Peyer's patch (tissue), 4 donors: ENCODE data around the gene RPA3. TPM values are rescaled to one million over a fixed set of nuclear protein-coding genes. Genes with fewer than 3 reads are reported as not detected.

Experiments
- DNase-seq, 3 donors: peaks; one replicate each; pipeline ENCODE4 v3.0.0-alpha.2; 2017 to 2019
- H3K27ac ChIP-seq, 4 donors: fragments of 200-600 bp; sonication (generic); one replicate each; pipeline ENCODE4 v1.5.1; 2016 to 2019
- H3K27me3 ChIP-seq, 2 donors: fragments of 200-600 bp; sonication (generic); one replicate each; pipeline ENCODE4 v1.5.1; 2019
- H3K36me3 ChIP-seq, 3 donors: fragments of 200-600 bp; sonication (generic); one replicate each; pipeline ENCODE4 v1.5.1; 2016 to 2019
- H3K4me1 ChIP-seq, 4 donors: fragments of 200-600 bp; sonication (generic); one replicate each; pipeline ENCODE4 v1.5.1; 2016 to 2019
- H3K4me3 ChIP-seq, 4 donors: fragments of 200-600 bp; sonication (generic); 1 replicate in 3 of 4; 2 replicates in 1 of 4; pipeline ENCODE4 v1.5.1; 2016 to 2019; ENCODE audit warnings: mild to moderate bottlenecking in 1 of 4
- H3K9me3 ChIP-seq, 4 donors: fragments of 200-600 bp; sonication (generic); one replicate each; pipeline ENCODE4 v1.5.1; 2016 to 2019; ENCODE audit warnings: mild to moderate bottlenecking in 1 of 4
- POLR2A ChIP-seq, 2 donors: fragments of 450-650 bp; IDR thresholded peaks; one replicate each; pipeline ENCODE4 v1.5.1; 2017; ENCODE audit warnings: antibody characterized with exemption in 2 of 2, mild to moderate bottlenecking in 2 of 2, moderate library complexity in 2 of 2
- total RNA-seq, 4 donors: library from RNA; depleted of rRNA; stranded (reverse); fragments of >200 nt; gene quantifications; one replicate each; pipeline ENCODE4 v1.1.0, GENCODE V29; 2016
- TF ChIP-seq, protein P1 (sequence below), 6 experiments: fragments of 450-650 bp in 4 of 6; fragments of 200-600 bp in 2 of 6; sonication (generic) in 1 of 6; IDR thresholded peaks; one replicate each; pipeline ENCODE4 v1.5.1; 2017 to 2019; ENCODE audit warnings: antibody characterized with exemption in 6 of 6, mild to moderate bottlenecking in 3 of 6, moderate library complexity in 1 of 6

RPA3 gene
- total RNA-seq, 4 donors from 2014 or later = 11.3 to 23.6 (median 19.4) TPM

DNA sequence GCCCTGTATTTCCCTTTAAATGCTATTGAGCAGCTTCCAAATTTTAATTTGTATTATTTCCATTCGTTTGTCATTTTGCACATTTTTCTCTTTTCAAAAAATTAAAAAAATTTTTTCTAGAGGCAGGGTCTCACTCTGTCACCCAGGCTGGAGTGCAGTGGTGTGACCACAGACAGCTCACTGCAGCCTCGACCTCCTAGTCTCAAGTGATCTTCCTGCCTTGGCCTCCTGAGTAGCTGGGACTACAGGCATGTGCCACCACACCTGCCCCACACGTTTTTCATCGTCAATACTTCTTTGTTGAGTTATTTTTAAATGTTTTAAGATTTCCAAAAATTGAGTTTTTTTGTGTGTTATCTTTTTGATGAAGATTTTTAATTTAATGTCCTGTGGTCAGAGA, 4.7 kb downstream of the RPA3 start:
- no peak overlapping the region for H3K4me3 ChIP-seq

DNA sequence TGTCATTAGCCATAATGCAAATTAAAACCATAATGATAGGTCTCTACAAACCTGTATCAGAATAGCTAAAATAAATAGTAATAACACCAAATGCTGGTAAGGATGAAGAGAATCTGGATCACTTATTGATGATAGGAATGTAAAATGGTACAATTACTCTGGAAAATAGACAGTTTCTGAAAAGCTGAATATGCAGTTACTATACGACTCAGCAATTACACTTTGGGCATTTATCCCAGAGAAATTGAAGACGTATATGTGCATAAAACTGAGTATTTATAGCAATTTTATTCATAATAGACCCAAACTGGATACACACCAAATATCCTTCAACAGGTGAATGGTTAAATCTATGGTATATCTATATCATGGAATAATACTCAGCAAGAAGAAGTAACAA, 7.9 kb downstream of the RPA3 start:
- no peaks in the 10 kb centered on the region for H3K9me3 ChIP-seq
- no peak for DNase-seq
- no peaks in the 10 kb centered on the region for H3K4me1 ChIP-seq
- H3K27me3 ChIP-seq = no peaks in the 10 kb centered on the region
- H3K27ac ChIP-seq = no peak overlapping the region
- H3K4me3 ChIP-seq = no peak overlapping the region
- no peaks in the 10 kb centered on the region for H3K36me3 ChIP-seq
- TF ChIP-seq POLR2A (IDR thresholded peaks at IDR 0.05) = no peak
- TF ChIP-seq, protein P1, sequence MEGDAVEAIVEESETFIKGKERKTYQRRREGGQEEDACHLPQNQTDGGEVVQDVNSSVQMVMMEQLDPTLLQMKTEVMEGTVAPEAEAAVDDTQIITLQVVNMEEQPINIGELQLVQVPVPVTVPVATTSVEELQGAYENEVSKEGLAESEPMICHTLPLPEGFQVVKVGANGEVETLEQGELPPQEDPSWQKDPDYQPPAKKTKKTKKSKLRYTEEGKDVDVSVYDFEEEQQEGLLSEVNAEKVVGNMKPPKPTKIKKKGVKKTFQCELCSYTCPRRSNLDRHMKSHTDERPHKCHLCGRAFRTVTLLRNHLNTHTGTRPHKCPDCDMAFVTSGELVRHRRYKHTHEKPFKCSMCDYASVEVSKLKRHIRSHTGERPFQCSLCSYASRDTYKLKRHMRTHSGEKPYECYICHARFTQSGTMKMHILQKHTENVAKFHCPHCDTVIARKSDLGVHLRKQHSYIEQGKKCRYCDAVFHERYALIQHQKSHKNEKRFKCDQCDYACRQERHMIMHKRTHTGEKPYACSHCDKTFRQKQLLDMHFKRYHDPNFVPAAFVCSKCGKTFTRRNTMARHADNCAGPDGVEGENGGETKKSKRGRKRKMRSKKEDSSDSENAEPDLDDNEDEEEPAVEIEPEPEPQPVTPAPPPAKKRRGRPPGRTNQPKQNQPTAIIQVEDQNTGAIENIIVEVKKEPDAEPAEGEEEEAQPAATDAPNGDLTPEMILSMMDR (IDR thresholded peaks at IDR 0.05) = no peak

More for the DNA sequence above, 4.7 kb downstream of the RPA3 start:
- no peaks in the 10 kb centered on the region for H3K4me1 ChIP-seq
- H3K9me3 ChIP-seq = no peaks in the 10 kb centered on the region
- TF ChIP-seq, protein P1 (IDR thresholded peaks at IDR 0.05) = no peak
- no peak for TF ChIP-seq POLR2A (IDR thresholded peaks at IDR 0.05)
- DNase-seq = no peak
- no peak overlapping the region for H3K27ac ChIP-seq
- no peaks in the 10 kb centered on the region for H3K27me3 ChIP-seq
- H3K36me3 ChIP-seq = no peaks in the 10 kb centered on the region

DNA sequence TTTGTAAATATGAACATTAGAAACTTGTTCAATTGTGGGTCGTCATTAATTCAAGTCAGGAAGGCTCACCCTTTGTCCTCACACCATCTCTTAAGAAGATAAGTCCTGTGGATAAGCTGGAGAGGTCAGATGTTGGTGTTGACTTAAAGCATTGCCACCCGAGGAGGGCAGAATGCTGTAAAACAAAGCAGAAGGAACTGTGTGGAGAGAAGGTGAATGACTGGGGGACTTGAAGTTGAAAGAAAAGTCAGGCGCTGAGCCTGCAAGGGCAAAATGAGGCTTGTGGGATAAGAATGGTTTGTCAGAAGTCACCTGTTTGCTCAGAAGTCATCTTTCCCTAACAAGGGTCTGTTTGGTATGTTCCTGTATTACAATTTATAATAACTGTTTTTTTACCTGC, 9.1 kb downstream of the RPA3 start:
- Histone ChIP-seq H3K4me1 (no peaks in the 10 kb centered on the region), H3K9me3 (no peaks in the 10 kb centered on the region), H3K27me3 (no peaks in the 10 kb centered on the region), H3K27ac (no peak overlapping the region), H3K4me3 (no peak overlapping the region), H3K36me3 (no peaks in the 10 kb centered on the region)
- no peak for DNase-seq
- TF ChIP-seq POLR2A (IDR thresholded peaks at IDR 0.05) = no peak
- TF ChIP-seq, protein P1 (IDR thresholded peaks at IDR 0.05) = no peak

DNA sequence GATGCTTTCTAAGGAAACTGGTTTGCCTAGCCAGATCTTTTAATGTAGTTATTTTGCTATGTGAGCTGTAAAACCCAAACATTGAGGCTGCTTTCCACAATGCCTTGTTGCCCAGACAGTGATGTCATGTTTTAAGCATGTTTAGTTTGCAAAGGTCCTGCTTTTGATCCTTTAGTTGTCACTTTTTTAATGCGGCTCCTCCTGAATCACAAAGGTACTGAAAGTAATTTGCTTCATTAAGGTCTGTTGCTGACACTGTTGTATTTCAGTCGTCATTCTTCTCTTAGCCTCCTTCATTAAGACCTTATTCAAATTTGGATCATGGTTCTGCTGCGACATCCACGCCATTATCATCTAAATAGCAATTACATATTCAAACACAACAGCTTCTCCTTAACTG, 10.6 kb downstream of the RPA3 start:
- H3K36me3 ChIP-seq = no peaks in the 10 kb centered on the region
- H3K9me3 ChIP-seq = no peaks in the 10 kb centered on the region
- H3K4me1 ChIP-seq = no peaks in the 10 kb centered on the region
- TF ChIP-seq POLR2A (IDR thresholded peaks at IDR 0.05) = no peak
- TF ChIP-seq, protein P1 (IDR thresholded peaks at IDR 0.05) = no peak
- no peak for DNase-seq
- no peaks in the 10 kb centered on the region for H3K27me3 ChIP-seq
- H3K27ac ChIP-seq = no peak overlapping the region
- H3K4me3 ChIP-seq = no peak overlapping the region

DNA sequence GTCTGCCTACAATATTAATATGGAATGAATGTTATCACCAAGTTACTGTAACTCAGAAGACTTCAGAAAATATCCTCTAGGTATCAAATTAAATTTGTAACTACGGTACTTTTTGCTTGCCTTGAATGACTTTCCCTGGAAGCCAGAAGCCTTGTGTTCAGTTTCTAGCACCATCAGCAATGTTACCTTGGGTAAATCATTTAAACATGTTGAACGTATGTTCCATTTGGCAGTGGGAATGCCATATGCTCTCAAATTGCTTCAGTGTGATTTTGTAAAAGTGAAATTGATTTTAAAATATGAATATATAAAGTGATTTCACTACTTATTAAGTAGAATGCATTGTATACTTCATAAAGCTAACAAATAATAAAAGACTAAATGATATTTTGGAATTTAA, 11.2 kb downstream of the RPA3 start:
- Histone ChIP-seq H3K27me3 (no peaks in the 10 kb centered on the region), H3K27ac (no peak overlapping the region), H3K4me3 (no peak overlapping the region), H3K36me3 (no peaks in the 10 kb centered on the region), H3K4me1 (no peaks in the 10 kb centered on the region), H3K9me3 (no peaks in the 10 kb centered on the region)
- no peak for DNase-seq
- TF ChIP-seq, protein P1 (IDR thresholded peaks at IDR 0.05) = no peak
- no peak for TF ChIP-seq POLR2A (IDR thresholded peaks at IDR 0.05)

DNA sequence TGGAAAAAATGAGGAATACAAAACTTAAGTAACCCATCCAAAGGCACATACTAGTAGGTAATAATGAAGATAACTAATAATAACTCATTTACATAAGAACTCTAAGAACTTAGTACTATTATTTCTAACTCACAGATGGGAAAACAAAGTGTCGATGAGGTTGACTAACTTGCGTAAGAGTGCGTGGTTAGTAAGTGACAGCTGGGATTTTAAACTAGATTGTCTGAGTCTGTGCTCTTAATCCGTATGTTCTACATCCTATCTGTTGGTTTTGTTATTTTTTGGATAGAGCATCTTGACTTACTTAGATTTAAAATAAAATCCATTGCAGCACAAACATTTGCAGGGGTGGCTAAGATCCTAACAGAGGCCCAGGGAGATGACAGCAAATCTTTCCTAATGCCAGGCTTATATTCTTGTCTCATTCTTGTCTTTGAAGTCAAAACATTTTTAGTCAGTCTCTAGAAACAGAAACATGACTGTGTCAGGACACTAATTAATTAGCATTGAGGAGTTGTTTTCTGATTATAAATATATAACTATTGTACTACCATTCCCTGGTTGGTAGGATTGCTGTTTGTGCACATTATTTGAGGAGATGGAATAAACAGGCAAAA, 11.7 kb downstream of the RPA3 start:
- no peak for DNase-seq
- Histone ChIP-seq H3K4me1 (no peaks in the 10 kb centered on the region), H3K36me3 (no peaks in the 10 kb centered on the region), H3K4me3 (no peak overlapping the region), H3K27ac (no peak overlapping the region), H3K9me3 (no peaks in the 10 kb centered on the region), H3K27me3 (no peaks in the 10 kb centered on the region)
- TF ChIP-seq POLR2A (IDR thresholded peaks at IDR 0.05) = no peak
- TF ChIP-seq, protein P1 (IDR thresholded peaks at IDR 0.05) = no peak
